GM19099 (cell line): Measurements from ENCODE around the gene USH2A.

ENCODE experiments used
- POLR2A ChIP-seq: IDR thresholded peaks from 3 replicates; pipeline ENCODE4 v1.6.1; 2011; ENCODE audit warnings: low read depth; ENCODE audit not compliant: insufficient read length; ENCODE audit errors: extremely low read depth

The USH2A gene, protein sequence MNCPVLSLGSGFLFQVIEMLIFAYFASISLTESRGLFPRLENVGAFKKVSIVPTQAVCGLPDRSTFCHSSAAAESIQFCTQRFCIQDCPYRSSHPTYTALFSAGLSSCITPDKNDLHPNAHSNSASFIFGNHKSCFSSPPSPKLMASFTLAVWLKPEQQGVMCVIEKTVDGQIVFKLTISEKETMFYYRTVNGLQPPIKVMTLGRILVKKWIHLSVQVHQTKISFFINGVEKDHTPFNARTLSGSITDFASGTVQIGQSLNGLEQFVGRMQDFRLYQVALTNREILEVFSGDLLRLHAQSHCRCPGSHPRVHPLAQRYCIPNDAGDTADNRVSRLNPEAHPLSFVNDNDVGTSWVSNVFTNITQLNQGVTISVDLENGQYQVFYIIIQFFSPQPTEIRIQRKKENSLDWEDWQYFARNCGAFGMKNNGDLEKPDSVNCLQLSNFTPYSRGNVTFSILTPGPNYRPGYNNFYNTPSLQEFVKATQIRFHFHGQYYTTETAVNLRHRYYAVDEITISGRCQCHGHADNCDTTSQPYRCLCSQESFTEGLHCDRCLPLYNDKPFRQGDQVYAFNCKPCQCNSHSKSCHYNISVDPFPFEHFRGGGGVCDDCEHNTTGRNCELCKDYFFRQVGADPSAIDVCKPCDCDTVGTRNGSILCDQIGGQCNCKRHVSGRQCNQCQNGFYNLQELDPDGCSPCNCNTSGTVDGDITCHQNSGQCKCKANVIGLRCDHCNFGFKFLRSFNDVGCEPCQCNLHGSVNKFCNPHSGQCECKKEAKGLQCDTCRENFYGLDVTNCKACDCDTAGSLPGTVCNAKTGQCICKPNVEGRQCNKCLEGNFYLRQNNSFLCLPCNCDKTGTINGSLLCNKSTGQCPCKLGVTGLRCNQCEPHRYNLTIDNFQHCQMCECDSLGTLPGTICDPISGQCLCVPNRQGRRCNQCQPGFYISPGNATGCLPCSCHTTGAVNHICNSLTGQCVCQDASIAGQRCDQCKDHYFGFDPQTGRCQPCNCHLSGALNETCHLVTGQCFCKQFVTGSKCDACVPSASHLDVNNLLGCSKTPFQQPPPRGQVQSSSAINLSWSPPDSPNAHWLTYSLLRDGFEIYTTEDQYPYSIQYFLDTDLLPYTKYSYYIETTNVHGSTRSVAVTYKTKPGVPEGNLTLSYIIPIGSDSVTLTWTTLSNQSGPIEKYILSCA (N-terminal part only)

DNA sequence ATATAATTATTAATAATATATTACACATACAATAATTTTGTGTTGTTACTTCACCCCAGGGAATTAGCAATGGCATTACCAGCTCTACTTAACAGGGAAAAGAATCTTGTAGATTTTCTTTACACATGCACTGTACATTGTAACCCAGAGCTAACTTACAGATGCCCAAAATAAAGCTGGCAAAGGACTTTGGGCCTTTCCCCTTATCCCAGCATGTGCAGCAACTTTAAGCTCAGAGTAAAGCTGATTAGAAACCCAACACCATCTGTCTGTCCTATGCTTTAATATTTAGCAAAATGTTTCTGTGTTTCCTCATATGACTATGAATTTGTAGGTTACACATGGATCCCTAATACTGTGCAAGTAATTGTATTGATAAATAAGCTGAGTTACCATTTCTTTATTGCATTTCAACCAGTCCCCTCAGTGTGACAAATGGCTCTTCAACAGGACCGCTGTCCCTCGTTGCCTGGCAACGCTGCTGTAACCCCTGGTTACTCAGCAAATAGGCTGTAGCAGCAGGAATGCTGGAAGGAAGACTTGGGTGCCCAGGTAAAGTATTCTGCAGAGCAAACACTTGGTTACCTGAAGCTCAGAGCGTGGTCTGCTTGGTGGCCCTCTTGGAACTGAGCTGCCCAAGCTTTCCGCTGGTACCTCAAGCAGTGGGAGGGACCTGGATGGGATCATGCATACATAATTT is at the start of gene USH2A:
TSS of gene USH2A (minus strand) at position 628 of the 700 bp plus-strand sequence. CDS start 1,112 bp downstream, outside the sequence.
- TF ChIP-seq POLR2A, result no peak

DNA sequence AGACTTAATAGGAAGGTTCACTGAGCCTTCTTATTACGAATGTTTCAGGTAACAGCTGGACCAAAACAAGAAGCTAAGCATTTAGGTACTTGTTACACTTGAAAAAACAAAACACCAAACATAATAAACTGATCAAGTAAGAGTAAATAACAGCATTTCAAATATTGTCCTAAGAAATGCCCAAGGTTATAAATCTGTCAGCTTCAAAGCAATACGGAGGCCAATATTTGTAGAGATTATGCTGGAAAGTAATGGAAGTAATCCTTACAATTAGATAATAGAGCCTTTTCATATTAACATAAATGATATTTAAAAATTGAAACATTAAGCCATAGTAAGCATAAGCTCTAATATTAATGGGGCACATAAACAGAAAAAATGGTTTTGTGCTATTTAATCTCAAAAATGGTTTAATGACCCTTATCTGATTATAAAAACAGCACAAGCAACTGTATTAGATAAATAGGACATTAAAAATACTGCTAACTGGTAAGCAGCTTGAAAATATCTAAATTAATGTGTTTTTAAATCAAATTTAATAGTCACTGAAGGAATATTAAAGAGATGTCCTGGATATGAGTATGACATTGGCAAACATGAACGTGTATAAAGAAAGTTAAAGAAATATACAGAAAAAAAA is 43.0 kb upstream of the USH2A start:
- TF ChIP-seq POLR2A, result no peak

DNA sequence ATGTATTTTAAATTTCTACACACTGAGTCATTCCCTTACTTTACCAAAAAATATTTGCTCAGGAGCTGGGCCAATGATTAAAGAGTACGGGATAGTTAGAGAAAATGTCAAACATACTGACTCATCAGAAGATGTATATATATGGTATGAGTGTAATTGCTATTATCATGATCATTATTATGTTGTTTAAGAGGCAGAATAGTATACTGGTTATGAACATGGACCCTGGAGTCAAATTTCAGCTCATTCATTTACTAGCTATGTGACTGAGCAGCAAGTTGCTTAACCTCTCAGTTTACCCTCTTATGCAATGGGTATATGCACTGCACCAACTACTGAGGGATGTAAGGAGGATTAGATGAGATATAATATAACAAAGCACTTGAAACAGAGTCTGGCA is 41.2 kb upstream of the USH2A start:
- TF ChIP-seq POLR2A, result no peak

DNA sequence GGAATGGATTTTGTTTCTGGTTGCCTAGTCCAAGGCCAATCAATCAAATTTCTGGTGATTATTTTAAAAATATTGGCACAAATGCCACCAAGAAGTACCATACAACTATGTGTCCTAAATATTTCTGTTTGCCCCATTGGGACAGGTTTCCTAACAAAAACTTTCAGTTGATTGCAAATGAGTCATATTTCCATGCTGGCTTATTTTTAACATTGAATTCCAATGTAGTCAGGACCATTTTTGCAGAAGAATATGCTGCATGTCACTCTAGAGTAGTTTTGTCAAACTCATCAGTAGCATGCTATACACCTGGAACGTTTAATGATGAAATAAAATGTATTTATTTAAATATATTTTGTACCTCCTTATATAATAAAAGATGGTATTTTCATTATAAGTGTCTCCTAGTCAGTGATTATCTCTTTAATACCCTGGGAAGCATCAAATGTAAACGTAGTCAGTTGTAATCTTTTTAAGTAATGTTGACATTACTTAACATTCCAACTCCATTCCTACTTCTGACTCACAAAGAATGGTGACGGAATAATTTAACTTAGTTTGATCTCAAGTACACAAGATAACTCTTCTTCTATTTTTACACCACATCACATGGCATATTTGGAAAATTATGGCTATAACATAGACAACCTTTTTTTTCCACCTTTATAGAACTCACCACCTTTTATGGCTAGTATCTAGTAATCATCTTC is 39.0 kb upstream of the USH2A start:
- no peak for TF ChIP-seq POLR2A

DNA sequence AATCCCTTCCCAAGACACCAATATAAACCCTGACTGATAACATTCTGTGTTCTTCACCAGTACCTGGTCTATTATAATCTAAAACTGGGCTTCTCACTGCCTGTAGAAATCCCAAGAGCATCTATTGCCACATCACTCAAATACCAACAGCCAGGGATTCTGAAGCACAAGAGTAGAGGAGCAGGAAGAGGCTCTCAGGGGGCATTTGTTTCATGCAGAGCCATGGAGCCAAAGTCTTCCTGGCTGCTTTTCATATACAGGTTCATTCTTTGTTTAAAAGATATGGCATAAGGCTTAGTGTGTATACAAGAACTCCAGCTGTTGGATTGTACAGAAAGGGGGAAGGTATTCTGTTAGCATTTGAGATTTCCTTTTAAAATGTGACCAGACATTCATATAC is 38.2 kb upstream of the USH2A start:
- TF ChIP-seq POLR2A, result no peak

DNA sequence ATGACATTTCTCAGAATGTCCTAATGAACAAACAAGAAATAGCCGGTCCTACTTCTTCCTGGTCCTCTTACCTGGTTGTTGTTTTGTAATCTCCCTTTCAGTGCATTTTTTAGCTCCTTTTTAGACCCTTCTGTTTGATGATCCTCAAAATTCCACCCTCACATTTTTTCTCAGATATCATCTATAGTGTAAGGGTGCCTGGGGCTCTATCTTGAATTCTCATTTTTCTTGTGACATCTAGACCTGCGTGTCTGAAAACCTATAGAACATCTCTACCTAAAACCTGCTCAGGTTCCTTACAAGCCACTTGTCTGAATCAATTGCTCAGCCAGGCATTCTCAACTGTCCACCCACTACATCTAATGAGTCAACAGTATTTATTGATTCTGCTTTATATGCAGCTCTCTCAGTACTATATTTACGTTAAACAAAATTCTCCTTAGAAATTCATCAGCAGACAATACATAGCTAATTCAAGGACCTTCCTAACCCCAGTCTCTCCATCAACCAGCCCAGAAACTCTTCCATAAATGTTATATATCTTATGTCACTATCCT is 36.5 kb upstream of the USH2A start:
- no peak for TF ChIP-seq POLR2A

DNA sequence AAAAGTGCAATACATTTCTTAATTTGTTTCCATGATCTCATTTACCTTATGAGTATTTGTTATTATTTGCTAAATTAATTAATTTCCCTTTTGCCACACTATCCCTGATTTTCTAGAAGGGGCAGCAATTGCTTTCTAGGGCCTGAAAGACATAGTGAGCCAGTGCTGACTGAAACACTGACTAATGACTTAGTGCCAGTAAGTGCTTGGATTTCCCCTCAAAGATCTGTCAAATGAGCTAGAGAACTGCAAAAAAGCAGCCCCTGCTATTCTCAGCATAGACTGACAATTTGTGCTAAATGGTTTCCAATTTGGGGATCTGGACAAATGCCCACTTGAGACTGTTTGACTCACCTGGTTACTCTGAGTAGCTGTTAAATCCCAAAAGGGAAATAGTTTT is 35.6 kb upstream of the USH2A start:
- TF ChIP-seq POLR2A, result no peak

DNA sequence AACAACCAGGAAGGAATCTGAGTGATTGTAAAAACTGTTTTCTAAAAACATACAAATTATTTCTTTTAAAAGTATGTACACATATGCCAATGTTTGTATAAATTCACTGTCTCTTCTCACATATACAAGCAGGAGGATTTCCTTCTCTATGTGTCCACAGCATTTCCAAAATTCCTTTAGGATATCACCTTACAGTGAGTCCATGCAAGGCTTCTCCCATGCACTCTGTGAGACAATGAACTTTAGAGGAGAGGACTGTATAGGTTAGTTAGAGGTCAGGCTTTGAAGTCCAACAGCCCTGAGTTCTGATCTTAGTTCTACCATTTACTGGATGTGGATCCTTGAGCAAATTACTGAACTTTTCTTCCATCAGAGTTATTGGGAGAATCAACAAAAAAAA is 34.1 kb upstream of the USH2A start:
- TF ChIP-seq POLR2A, result no peak

DNA sequence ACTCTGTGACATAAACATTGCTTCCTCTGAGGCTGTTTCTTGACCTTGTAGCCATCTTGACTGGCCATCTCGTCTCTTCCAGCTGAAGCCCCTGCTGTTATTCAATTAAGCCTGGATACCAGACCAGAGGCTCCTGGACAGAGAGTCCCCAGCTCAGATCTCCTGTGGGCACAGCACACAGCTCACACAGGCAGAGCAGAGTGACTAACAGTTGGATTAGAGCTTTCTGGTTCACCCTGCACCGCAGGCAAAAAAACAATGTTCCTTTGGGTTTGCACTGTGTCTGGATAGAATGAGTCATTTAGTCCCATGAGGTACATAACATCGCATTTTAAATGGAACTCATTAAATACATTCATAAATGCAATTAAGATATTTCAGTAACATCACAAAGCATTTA is 33.4 kb upstream of the USH2A start:
- no peak for TF ChIP-seq POLR2A

DNA sequence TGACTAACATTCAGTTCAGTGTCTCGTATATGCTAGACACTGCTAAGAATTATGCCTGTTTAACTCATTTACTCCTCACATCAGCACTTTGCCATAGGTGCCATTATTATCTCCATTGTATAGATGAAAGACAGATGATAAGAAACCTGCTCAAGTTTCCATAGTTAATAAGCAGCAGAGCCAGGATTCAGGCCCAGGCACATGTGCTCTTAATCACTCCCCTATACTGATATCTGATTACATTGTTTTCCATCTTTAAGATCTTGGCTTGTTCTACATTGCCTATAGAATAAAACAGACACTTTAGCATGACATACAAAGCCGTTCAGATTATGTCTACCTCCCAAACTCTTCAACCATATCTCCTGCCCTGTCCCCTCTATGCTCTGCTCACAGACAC is 30.5 kb upstream of the USH2A start:
- TF ChIP-seq POLR2A, result no peak

DNA sequence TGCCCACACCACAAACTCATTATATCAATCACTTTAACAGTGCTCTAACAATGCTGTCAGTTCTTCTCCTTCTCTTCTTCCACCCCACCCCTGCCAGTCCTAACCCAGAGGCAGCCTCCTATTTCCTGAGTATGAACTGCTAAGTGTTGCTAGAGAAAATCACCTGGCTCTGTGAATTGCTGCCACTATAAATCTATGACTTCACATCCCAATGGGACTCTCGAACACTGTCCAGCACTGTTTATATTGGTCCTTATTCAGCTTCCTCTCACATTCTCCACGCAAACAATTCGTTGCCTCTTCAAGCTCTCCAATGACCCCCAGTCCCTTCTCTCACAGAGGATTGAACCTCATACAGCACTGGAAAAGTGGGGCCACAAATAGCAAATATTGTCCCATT is 27.0 kb upstream of the USH2A start:
- no peak for TF ChIP-seq POLR2A

DNA sequence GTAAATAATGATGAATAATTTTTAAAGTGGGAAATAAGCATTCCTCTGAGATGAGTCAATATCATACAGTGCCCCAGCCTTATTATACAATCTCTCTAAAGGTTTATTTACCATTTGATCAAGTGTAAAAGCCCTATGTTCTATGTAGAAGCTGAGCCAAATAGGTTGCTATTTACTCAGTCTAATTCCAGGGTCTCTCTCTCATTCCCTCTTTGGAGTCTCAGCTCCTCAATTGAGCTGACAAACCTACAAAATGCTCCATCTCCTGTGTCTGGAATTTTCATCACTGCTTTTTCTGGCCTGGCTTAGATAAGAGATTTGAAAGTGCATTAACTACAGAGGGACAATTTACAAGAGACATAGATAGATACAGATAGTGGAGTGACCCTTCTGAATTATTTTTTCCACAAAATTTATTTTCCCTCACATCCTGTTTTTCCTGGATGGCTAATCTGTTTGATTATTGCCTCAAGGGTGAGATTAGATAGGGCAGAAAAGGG is 24.8 kb upstream of the USH2A start:
- TF ChIP-seq POLR2A, result no peak

DNA sequence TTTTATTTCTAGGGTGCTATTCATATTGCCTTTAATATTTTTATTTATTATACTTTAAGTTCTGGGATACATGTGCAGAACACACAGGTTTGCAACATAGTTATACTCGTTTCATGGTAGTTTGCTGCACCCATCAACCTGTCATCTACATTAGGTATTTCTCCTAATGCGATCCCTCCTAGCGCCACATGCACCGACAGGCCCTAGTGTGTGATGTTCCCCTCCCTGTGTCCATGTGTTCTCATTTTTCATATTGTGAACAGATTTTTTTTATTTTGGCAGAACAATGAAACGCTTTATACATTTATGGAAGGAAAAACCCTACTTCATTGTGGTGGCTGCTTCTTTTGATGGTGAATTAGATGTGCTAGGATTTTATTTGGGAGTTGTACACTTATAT is 14.4 kb upstream of the USH2A start:
- no peak for TF ChIP-seq POLR2A
